SK-N-SH (cell line): Measurements from ENCODE around the gene RUFY2. TPM values are rescaled to one million over a fixed set of nuclear protein-coding genes. Genes with fewer than 3 reads are reported as not detected.

Experiments
- CTCF ChIA-PET: fragments of 300-600, 350-600 bp; formaldehyde crosslinking; extraction: SDS; loops from one replicate; lab custom pipeline; 2021; lab: Yijun Ruan, JAX
- POLR2A ChIA-PET: fragments of 350-600 bp; sonication (Branson Sonifier 250); formaldehyde crosslinking; extraction: SDS; loops from one replicate; lab custom pipeline; 2020; ENCODE audit warnings: antibody characterized with exemption, inconsistent platforms; lab: Yijun Ruan, JAX
- DNase-seq: peaks from one replicate; pipeline ENCODE4 v3.0.0; 2012
- H2AFZ ChIP-seq: fragments of 200-600 bp; sonication (generic); 2 replicates; pipeline ENCODE4 v1.8.1; 2016; ENCODE audit warnings: antibody characterized with exemption, mild to moderate bottlenecking, low read depth
- H3F3A ChIP-seq: fragments of 200-600 bp; sonication (generic); replicated peaks from 2 replicates; pipeline ENCODE3; 2016; ENCODE audit warnings: antibody characterized with exemption, mild to moderate bottlenecking; ENCODE audit not compliant: insufficient read depth
- H3K27ac ChIP-seq, 2 experiments: fragments of 200-500 bp in 1 of 2; fragments of 200-600 bp in 1 of 2; sonication (Bioruptor generic) in 1 of 2; sonication (generic), shearing (Covaris generic) in 1 of 2; 2 replicates each; pipeline versions ENCODE4 v1.5.1 to v1.6.1; 2014 to 2016; ENCODE audit warnings: low read depth in 2 of 2, inconsistent platforms in 1 of 2, low read length in 1 of 2, mild to moderate bottlenecking in 1 of 2, mixed read lengths in 1 of 2
- H3K27me3 ChIP-seq: fragments of 200-600 bp; sonication (generic), shearing (Covaris generic); 2 replicates; pipeline ENCODE4 v1.6.1; 2016; ENCODE audit warnings: mixed run types; ENCODE audit not compliant: insufficient read depth
- H3K36me3 ChIP-seq, 2 experiments: fragments of 200-500 bp in 1 of 2; fragments of 200-600 bp in 1 of 2; sonication (Bioruptor generic) in 1 of 2; sonication (generic) in 1 of 2; replicated peaks in 1 of 2; 2 replicates each; pipeline versions ENCODE3 to v1.5.1; 2014 to 2016; ENCODE audit warnings: low read length in 1 of 2, mild to moderate bottlenecking in 1 of 2; ENCODE audit not compliant: insufficient read depth in 2 of 2, control insufficient read depth in 1 of 2
- H3K4me1 ChIP-seq, 2 experiments: fragments of 200-500 bp in 1 of 2; fragments of 200-600 bp in 1 of 2; sonication (Bioruptor generic) in 1 of 2; sonication (generic), shearing (Covaris generic) in 1 of 2; 2 replicates each; pipeline versions ENCODE4 v1.5.1 to v1.6.1; 2014 to 2016; ENCODE audit warnings: low read depth in 1 of 2, low read length in 1 of 2, mixed run types in 1 of 2; ENCODE audit not compliant: insufficient read depth in 2 of 2, control insufficient read depth in 1 of 2
- H3K4me2 ChIP-seq: fragments of 200-600 bp; sonication (generic), shearing (Covaris generic); 2 replicates; pipeline ENCODE4 v1.6.1; 2017; ENCODE audit warnings: mixed run types
- H3K4me3 ChIP-seq, 2 experiments: fragments of 200-500 bp in 1 of 2; fragments of 200-600 bp in 1 of 2; sonication (Bioruptor generic) in 1 of 2; sonication (generic), shearing (Covaris generic) in 1 of 2; 2 replicates each; pipeline versions ENCODE4 v1.5.1 to v1.8.1; 2014 to 2016; ENCODE audit warnings: low read depth in 2 of 2, inconsistent platforms in 1 of 2, low read length in 1 of 2, mild to moderate bottlenecking in 1 of 2, mixed read lengths in 1 of 2, moderate library complexity in 1 of 2
- H3K79me2 ChIP-seq: fragments of 200-600 bp; sonication (generic); 2 replicates; pipeline ENCODE4 v1.8.1; 2017; ENCODE audit warnings: mild to moderate bottlenecking; ENCODE audit not compliant: insufficient read depth
- H3K9ac ChIP-seq: fragments of 200-600 bp; sonication (generic); 2 replicates; pipeline ENCODE4 v1.6.1; 2017; ENCODE audit warnings: mixed run types
- H3K9me2 ChIP-seq: fragments of 200-600 bp; sonication (generic); 2 replicates; pipeline ENCODE4 v1.6.1; 2017; ENCODE audit warnings: mixed run types
- H3K9me3 ChIP-seq: fragments of 200-600 bp; sonication (generic); 2 replicates; pipeline ENCODE4 v1.6.1; 2017; ENCODE audit warnings: mixed run types, mild to moderate bottlenecking, moderate library complexity
- H4K20me1 ChIP-seq: fragments of 200-600 bp; sonication (generic); 2 replicates; pipeline ENCODE4 v1.6.1; 2017; ENCODE audit warnings: mild to moderate bottlenecking, mixed run types; ENCODE audit not compliant: insufficient read depth
- CTCF ChIP-seq: fragments of 200-600 bp; sonication (generic); IDR thresholded peaks from 2 replicates; pipeline ENCODE4 v1.6.1; 2017; ENCODE audit warnings: antibody characterized with exemption, mild to moderate bottlenecking, moderate library complexity
- EZH2phosphoT487 ChIP-seq: fragments of 200-600 bp; sonication (generic); IDR thresholded peaks from 2 replicates; pipeline ENCODE4 v1.6.1; 2017; ENCODE audit warnings: low read depth, mixed run types, mild to moderate bottlenecking, antibody characterized with exemption, moderate library complexity, borderline replicate concordance
- GABPA ChIP-seq: IDR thresholded peaks from 2 replicates; pipeline ENCODE4 v1.4.0; 2012; ENCODE audit warnings: low read depth, mild to moderate bottlenecking
- JUND ChIP-seq: IDR thresholded peaks from 2 replicates; pipeline ENCODE4 v1.4.0; 2012
- MEF2A ChIP-seq: IDR thresholded peaks from 2 replicates; pipeline ENCODE4 v1.4.0; 2012; ENCODE audit warnings: low read depth, borderline replicate concordance
- NFIC ChIP-seq: IDR thresholded peaks from 2 replicates; pipeline ENCODE4 v1.4.0; 2012; ENCODE audit warnings: borderline replicate concordance
- RAD21 ChIP-seq: IDR thresholded peaks from 2 replicates; pipeline ENCODE4 v1.6.1; 2012; ENCODE audit warnings: mild to moderate bottlenecking, low read length
- REST ChIP-seq: IDR thresholded peaks from 2 replicates; pipeline ENCODE4 v1.6.1; 2012; ENCODE audit warnings: mild to moderate bottlenecking, low read depth, low read length, moderate library complexity
- SMC3 ChIP-seq: IDR thresholded peaks from 2 replicates; pipeline ENCODE4 v1.6.1; 2012; ENCODE audit warnings: low read depth, low read length, improper control_type of control experiment
- USF1 ChIP-seq: IDR thresholded peaks from 2 replicates; pipeline ENCODE4 v1.4.0; 2012; ENCODE audit warnings: low read depth, borderline replicate concordance
- ZBTB33 ChIP-seq: IDR thresholded peaks from 2 replicates; pipeline ENCODE4 v1.4.0; 2012; ENCODE audit warnings: low read depth, borderline replicate concordance
- WGBS: methylation state at CpG from one replicate; pipeline ENCODE4 v1.1.6; 2017; ENCODE audit warnings: low lambda C conversion rate; 5-methylcytosine and 5-hydroxymethylcytosine counted together
- polyA plus RNA-seq, 3 experiments: library from polyadenylated mRNA; depleted of rRNA; stranded (reverse); fragments of >200 nt; gene quantifications; 2 replicates each; pipeline ENCODE4 v1.2.3, GENCODE V29; 2012

The RUFY2 gene
- polyA plus RNA-seq, 1 of the 3 experiments (the other 2 are of a cell fraction), result 6.2 TPM

- Histone ChIP-seq H4K20me1 (no peaks in the 10 kb centered on the region), H3K9me3 (no peaks in the 10 kb centered on the region), H3K79me2 (no peaks in the 10 kb centered on the region), H3K4me2 (no peak overlapping the region), H3K4me1 (no peaks in the 10 kb centered on the region), H3K9me2 (no peaks in the 10 kb centered on the region), H3K27ac (no peak overlapping the region), H2AFZ (no peak overlapping the region), H3K27me3 (no peaks in the 10 kb centered on the region), H3K36me3 (no peaks in the 10 kb centered on the region), H3K4me3 (no peak overlapping the region), H3F3A (no peaks in the 10 kb centered on the region), H3K9ac (no peak overlapping the region)
- TF ChIP-seq JUND, result no peak
- TF ChIP-seq USF1, result no peak
- TF ChIP-seq ZBTB33, result no peak
- no peak for TF ChIP-seq REST
- TF ChIP-seq MEF2A, result no peak
- ChIA-PET CTCF (interaction anchor here (1.0 kb wide), 2 partner anchors 9 to 155 kb away, joined by 3 to 4 read pairs; no protein-coding TSS in a partner anchor), POLR2A (no interaction called here)
- no peak for DNase-seq
Measured at GRCh38 chr10:68310531-68310930, 96.5 kb downstream of the RUFY2 start.

GRCh38 chr10:68305854-68306253, 101.2 kb downstream of the RUFY2 start:
- POLR2A ChIA-PET, result no interaction called here
- Histone ChIP-seq H4K20me1 (no peaks in the 10 kb centered on the region), H3K36me3 (no peaks in the 10 kb centered on the region), H3K27me3 (no peaks in the 10 kb centered on the region), H3K9me2 (no peaks in the 10 kb centered on the region; the same call in 1 of the 2 replicates), H3K79me2 (no peaks in the 10 kb centered on the region), H3F3A (peaks cover 7% of the 10 kb centered on the region), H2AFZ (no peak overlapping the region), H3K4me3 (no peak overlapping the region), H3K4me2 (no peak overlapping the region), H3K9ac (no peak overlapping the region), H3K27ac (no peak overlapping the region), H3K9me3 (no peaks in the 10 kb centered on the region), H3K4me1 (peaks cover 0 to 4% of the 10 kb centered on the region in 2 experiments; a peak in 1 of 4 replicates)
- WGBS, result 67% methylated on average over 1 of the region's 1 CpG
- no peak for DNase-seq
- CTCF ChIA-PET, result interaction anchor here (1.3 to 1.8 kb wide), 3 partner anchors 15 to 149 kb away, joined by 3 to 8 read pairs (median 3); no protein-coding TSS in a partner anchor
- TF ChIP-seq EZH2phosphoT487, result no peak
- no peak for TF ChIP-seq CTCF
- TF ChIP-seq USF1, result no peak
- TF ChIP-seq SMC3, result no peak
- no peak for TF ChIP-seq REST
- no peak for TF ChIP-seq NFIC
- no peak for TF ChIP-seq GABPA
- no peak for TF ChIP-seq RAD21
